GM19438 (cell line): ENCODE data around the gene ATP4B.

Experiments
- ATAC-seq: cut with Tn5 transposase; IDR thresholded peaks from one replicate; pipeline ENCODE4 v1.9.1; 2021; ENCODE audit warnings: low read depth; ENCODE audit not compliant: unreplicated experiment

The ATP4B gene

GRCh38 chr13:113643593-113643992, 14.4 kb downstream of the ATP4B start:
- ATAC-seq = no peak

GRCh38 chr13:113642563-113642962, 15.4 kb downstream of the ATP4B start:
- ATAC-seq = no peak

- no peak for ATAC-seq
Measured at GRCh38 chr13:113641426-113641825, 16.6 kb downstream of the ATP4B start.

GRCh38 chr13:113639616-113640262, 18.3 kb downstream of the ATP4B start:
- ATAC-seq = no peak

- ATAC-seq = no peak
Measured at GRCh38 chr13:113638806-113639205, 19.2 kb downstream of the ATP4B start.

GRCh38 chr13:113638173-113638746, 19.7 kb downstream of the ATP4B start:
- no peak for ATAC-seq

GRCh38 chr13:113637262-113638160, 20.5 kb downstream of the ATP4B start:
- ATAC-seq = no peak

- no peak for ATAC-seq
Measured at GRCh38 chr13:113636266-113636963, 21.6 kb downstream of the ATP4B start.

DNA sequence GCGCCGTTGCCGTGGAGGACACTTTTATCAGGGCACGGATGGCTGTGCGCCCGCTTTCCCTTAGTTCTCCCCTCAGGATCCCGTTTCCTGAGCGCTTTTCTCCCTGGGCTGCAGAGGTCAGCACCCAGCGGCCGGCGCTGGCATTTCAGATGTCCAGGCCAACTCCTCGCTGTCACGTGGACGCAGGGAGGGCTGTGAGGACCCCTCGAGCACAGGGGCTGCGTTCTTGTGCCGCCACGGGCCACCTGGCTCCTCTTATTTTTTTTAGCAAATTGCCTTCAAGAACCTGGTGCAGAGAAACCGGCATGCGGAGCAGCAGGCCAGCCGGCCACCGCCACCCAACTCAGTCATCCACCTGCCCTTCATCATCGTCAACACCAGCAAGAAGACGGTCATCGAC, 22.3 kb downstream of the ATP4B start:
- no peak for ATAC-seq

DNA sequence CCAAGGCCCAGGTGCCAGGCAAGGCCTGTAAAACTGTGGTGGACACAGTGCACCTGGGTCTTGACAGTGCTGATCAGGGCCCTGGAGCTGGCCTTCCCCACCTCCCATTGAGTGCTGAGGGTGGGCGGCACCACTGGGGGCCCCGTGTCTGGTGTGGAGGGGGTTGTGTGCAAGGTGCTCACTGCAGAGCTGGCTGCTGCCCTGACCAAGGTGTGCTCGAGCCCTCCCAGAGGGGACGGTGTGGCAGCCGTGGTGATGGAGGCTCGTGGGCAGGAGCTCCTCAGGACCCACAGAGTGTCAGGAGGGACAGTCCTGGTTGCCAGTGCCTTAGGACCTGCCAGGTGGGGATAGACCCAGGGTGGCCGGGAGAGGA, 23.0 kb downstream of the ATP4B start:
- no peak for ATAC-seq

DNA sequence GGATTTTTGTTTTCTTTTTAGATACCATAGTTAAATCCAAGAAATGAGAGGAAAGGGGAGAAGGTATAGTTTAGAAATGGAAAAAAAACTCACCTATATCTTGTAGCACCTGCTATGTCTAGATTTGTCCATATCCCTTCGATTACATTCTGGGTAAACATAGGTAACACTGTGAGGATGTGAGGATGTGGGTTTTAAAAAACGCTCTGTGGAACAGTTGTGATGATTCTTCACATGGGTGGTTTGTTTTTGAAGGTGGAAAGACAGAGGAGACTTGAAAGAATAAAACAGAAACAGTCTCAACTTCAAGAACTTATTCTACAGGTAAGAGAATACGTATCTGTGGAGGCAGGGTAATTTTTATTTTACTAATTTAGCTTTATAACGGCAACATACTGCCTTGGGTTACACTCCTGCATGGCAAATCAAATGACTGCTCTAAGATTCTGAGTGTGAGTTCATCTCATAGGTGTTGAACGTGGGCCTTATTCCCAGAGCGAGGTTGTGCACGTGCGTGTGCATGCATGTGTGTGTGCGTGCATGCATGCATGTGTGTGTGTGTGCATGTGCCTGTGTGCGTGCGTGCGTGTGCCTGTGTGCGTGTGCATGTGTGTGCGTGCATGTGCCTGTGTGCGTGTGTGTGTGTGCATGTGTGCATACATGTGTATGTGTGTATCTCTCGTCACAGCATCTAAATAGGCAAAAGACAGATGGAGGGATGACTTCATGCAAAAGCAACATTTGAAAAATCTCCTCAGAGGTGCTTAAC, 23.5 kb downstream of the ATP4B start:
- no peak for ATAC-seq

- no peak for ATAC-seq
Measured at GRCh38 chr13:113633485-113633873, 24.5 kb downstream of the ATP4B start.

- no peak for ATAC-seq
Measured at GRCh38 chr13:113632706-113633484, 25.1 kb downstream of the ATP4B start.

DNA sequence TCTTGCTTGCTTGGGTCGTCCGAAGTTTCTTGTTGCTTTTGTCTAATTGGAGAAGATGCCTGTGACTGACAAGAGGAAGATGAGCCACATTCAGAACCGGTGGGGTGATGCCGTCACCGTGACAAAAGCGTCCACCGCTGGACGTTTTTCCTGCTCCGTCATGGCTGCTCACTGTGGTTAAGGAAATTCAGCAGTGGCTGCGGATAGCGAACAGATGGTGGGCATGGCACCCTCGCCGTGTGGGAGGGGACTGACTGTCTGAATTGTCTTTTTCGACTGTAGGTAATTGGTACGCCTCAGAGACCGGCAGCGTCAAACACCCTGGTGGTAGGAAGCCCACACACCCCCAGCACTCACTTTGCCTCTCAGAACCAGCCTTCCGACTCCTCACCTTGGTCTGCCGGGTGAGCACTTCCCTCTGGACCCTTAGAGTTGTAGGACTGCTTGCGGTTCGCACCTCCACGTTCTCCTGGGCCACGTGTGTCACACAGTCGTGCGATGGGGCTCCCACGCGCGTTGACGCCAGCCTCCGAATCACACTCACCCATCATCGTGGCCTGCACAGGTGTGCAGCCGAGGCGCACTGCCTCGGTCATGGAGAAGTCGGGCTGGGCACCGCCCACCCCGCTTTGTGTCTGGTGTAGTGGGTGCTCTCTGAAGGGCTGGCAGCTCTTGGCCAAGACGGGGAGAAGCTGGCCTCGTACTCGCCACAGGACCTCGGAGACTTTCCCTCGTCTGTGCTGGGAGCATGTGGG, 26.5 kb downstream of the ATP4B start:
- no peak for ATAC-seq

DNA sequence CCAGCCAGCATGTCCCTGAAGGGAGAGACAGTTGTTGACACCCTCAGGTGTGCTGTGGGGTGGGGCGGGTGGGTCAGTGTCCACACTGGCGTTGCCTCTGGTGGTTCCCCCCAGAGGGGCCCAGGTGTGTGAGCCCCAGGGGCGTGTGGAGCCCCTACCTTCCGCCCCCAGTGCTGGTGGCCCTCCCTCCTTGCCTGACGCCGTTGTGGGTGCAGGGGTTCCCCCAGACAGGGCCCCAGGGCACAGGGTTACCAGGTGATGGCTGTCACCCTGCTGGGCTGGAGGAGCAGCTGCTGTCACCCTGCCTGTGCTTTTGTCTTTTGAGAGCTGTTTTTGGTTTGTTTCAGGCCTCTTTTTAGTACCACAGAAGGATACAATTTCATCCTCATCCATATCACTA, 27.2 kb downstream of the ATP4B start:
- ATAC-seq = no peak

- ATAC-seq = no peak
Measured at GRCh38 chr13:113630296-113630695, 27.7 kb downstream of the ATP4B start.

- ATAC-seq = no peak
Measured at GRCh38 chr13:113629866-113630265, 28.1 kb downstream of the ATP4B start.

GRCh38 chr13:113628291-113629270, 29.4 kb downstream of the ATP4B start:
- no peak for ATAC-seq
